Gastrocnemius medialis (tissue), 4 donors: ENCODE results near the gene ZNF365. TPM values are rescaled to one million over a fixed set of nuclear protein-coding genes. Genes with fewer than 3 reads are reported as not detected.

Experiments used
- ATAC-seq, 2 donors: fragments of 150-250 bp; one replicate each; pipeline ENCODE4 v1.9.1; 2016
- DNase-seq, 2 donors: peaks; one replicate each; pipeline ENCODE4 v3.0.0-alpha.2; 2019
- H3K27ac ChIP-seq, 4 donors: fragments of 200-600 bp; sonication (generic); 1 replicate in 1 of 4; 2 replicates in 3 of 4; pipeline ENCODE4 v1.5.1; 2016 to 2018; ENCODE audit warnings: mild to moderate bottlenecking in 2 of 4, moderate library complexity in 1 of 4
- H3K27me3 ChIP-seq, 3 donors: fragments of 200-600 bp; sonication (generic) in 2 of 3; 1 replicate in 1 of 3; 2 replicates in 2 of 3; pipeline versions ENCODE4 v1.5.1 to v1.6.0; 2016 to 2019; ENCODE audit warnings: mild to moderate bottlenecking in 1 of 3, moderate library complexity in 1 of 3
- H3K36me3 ChIP-seq, 2 donors: fragments of 200-600 bp; sonication (generic) in 1 of 2; one replicate each; pipeline ENCODE4 v1.5.1; 2017 to 2018
- H3K4me1 ChIP-seq, 2 donors: fragments of 200-600 bp; sonication (generic) in 1 of 2; one replicate each; pipeline ENCODE4 v1.5.1; 2016 to 2017; ENCODE audit warnings: mild to moderate bottlenecking in 2 of 2
- H3K4me3 ChIP-seq, 4 donors: fragments of 200-600 bp; sonication (generic) in 3 of 4; 1 replicate in 1 of 4; 2 replicates in 3 of 4; pipeline ENCODE4 v1.5.1; 2016 to 2019; ENCODE audit warnings: mild to moderate bottlenecking in 2 of 4
- H3K9me3 ChIP-seq, 3 donors: fragments of 200-600 bp; sonication (generic) in 2 of 3; 1 replicate in 1 of 3; 2 replicates in 2 of 3; pipeline ENCODE4 v1.5.1; 2016 to 2019
- POLR2A ChIP-seq, 2 donors: fragments of 450-650 bp; IDR thresholded peaks; one replicate each; pipeline ENCODE4 v1.6.1; 2017; ENCODE audit warnings: antibody characterized with exemption in 2 of 2, mild to moderate bottlenecking in 2 of 2, moderate library complexity in 2 of 2
- in situ Hi-C, 4 donors: fragments of 200-750 bp; cut with MboI; loops; one replicate each; pipeline versions ENCODE4 v1.15.0 to v1.8.0; 2017; ENCODE audit warnings: low sequenced_read_pairs in 4 of 4
- intact Hi-C: fragments of 100-400 bp; cut with DNase I; formaldehyde crosslinking; loops from one replicate; pipeline ENCODE4 v1.15.1; 2023; ENCODE audit warnings: low total_unique reads
- total RNA-seq, 4 donors: library from RNA; depleted of rRNA; stranded (reverse); fragments of >200 nt; gene quantifications; one replicate each; pipeline versions ENCODE4 v1.1.0 to v1.2.3, GENCODE V29; 2016
- TF ChIP-seq, protein P1 (sequence below), 5 experiments: fragments of 450-650 bp in 3 of 5; fragments of 200-600 bp in 2 of 5; sonication (generic) in 2 of 5; IDR thresholded peaks in 4 of 5; conservative IDR thresholded peaks in 1 of 5; 1 replicate in 4 of 5; 2 replicates in 1 of 5; pipeline ENCODE4 v1.5.1; 2016 to 2019; ENCODE audit warnings: antibody characterized with exemption in 5 of 5, mild to moderate bottlenecking in 3 of 5, moderate library complexity in 3 of 5

The ZNF365 gene
- total RNA-seq, 4 donors from 2014 or later = not detected

DNA sequence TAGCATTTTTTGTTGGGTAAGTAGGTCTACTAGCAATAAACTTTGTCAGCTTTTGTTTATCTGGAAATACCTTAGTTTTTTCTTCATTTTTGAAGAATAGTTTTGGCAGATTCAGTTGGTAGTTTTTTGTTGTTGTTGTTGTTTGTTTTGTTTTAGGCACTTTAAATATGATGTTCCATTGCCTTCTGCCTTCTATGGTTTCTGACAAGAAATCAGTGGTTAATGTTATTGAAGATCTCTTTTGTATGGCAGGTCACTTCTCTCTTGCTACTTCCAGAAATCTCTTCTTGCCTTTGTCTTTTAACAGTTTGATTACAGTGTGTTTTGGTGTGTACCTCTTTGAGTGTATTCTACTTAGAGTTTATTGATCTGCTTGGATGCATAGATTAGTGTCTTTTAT, 41.8 kb upstream of the ZNF365 start:
- no peaks in the 10 kb centered on the region for H3K36me3 ChIP-seq
- ATAC-seq (no peak), DNase-seq (no peak)
- H3K27me3 ChIP-seq = no peaks in the 10 kb centered on the region
- no peaks in the 10 kb centered on the region for H3K4me1 ChIP-seq
- TF ChIP-seq POLR2A (IDR thresholded peaks at IDR 0.05) = no peak
- TF ChIP-seq, protein P1, sequence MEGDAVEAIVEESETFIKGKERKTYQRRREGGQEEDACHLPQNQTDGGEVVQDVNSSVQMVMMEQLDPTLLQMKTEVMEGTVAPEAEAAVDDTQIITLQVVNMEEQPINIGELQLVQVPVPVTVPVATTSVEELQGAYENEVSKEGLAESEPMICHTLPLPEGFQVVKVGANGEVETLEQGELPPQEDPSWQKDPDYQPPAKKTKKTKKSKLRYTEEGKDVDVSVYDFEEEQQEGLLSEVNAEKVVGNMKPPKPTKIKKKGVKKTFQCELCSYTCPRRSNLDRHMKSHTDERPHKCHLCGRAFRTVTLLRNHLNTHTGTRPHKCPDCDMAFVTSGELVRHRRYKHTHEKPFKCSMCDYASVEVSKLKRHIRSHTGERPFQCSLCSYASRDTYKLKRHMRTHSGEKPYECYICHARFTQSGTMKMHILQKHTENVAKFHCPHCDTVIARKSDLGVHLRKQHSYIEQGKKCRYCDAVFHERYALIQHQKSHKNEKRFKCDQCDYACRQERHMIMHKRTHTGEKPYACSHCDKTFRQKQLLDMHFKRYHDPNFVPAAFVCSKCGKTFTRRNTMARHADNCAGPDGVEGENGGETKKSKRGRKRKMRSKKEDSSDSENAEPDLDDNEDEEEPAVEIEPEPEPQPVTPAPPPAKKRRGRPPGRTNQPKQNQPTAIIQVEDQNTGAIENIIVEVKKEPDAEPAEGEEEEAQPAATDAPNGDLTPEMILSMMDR (IDR thresholded peaks at IDR 0.05 in 4 of 5, conservative IDR thresholded peaks at IDR 0.05 in 1 of 5) = no peak
- H3K9me3 ChIP-seq = peaks cover 0 to 5% (median 0%) of the 10 kb centered on the region in 3 donors
- in situ Hi-C loops = no loop called here
- intact Hi-C loops = no loop called here
- no peak overlapping the region for H3K4me3 ChIP-seq
- no peak overlapping the region for H3K27ac ChIP-seq

DNA sequence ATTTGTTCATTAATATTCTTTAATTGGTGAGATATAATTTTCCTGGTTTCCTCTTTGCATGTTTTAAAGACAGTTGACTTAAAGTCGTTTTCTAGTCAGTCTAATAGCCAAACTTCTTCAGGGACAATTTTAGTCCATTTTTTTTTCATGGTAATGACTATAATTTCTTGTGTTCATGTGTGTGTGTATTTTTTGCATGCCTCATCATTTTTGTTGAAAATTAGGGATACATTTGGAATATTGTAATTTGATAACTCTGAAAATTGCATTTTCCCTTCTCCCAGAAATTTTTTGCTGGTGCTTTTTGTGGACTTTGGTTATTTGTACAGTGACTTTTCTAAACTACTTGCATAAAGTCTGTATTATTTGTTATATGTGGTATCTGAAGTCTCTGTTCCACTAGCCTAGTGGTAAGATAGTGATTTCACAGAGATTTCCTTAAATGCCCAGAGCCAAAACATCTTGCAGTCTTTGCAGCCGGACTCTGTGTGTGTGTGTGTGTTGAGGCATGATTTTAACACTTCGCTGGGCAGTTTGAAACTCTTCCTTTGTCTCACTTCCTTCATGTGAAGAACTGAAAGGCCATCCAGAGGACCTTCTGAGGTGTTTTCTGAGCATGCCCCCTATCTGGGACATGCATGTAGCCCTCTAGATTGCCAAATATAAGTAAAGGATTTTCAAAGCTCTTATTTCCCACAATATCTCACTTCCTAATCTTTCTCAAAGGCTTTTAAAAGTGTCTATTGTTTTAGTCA, 40.9 kb upstream of the ZNF365 start:
- in situ Hi-C loops = no loop called here
- Histone ChIP-seq H3K36me3 (no peaks in the 10 kb centered on the region), H3K4me3 (no peak overlapping the region), H3K27me3 (no peaks in the 10 kb centered on the region), H3K27ac (no peak overlapping the region), H3K4me1 (no peaks in the 10 kb centered on the region), H3K9me3 (peaks cover 0 to 5% (median 0%) of the 10 kb centered on the region in 3 donors)
- ATAC-seq (no peak), DNase-seq (no peak)
- TF ChIP-seq, protein P1 (IDR thresholded peaks at IDR 0.05 in 4 of 5, conservative IDR thresholded peaks at IDR 0.05 in 1 of 5) = no peak
- TF ChIP-seq POLR2A (IDR thresholded peaks at IDR 0.05) = no peak
- intact Hi-C loops = no loop called here

DNA sequence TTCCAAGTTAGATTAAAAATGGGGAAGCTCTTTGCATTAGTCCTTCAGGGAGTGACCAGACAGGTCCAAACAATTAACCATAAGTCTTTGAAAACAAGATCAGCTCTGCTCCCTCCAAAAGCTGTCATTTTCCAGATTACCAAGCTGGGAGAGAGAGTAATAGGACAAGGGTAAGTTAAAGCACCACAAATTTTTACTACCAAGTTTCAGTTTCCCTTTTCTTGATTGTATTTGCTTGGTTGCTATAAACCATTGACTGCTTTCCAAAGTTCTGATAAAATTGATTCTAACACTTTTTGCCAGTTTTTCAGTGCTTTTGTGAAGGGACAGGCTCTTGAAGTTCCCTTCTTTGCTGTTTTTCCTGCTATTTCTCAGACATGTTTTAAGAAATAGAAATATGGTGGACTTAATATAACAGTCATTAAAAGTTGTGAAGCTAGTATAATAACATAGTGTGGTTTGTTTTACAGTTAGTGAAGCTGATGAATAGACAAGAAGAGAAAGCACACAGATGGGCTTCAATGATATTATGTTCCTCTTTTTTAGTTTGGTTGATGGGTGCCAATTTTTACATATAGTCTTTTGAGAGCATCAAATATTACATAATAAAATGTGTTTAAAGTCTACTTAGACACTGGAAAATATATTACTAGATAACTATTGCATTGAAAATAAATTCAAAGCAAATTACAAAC, 40.0 kb upstream of the ZNF365 start:
- TF ChIP-seq, protein P1 (IDR thresholded peaks at IDR 0.05 in 4 of 5, conservative IDR thresholded peaks at IDR 0.05 in 1 of 5) = no peak
- TF ChIP-seq POLR2A (IDR thresholded peaks at IDR 0.05) = no peak
- Histone ChIP-seq H3K36me3 (no peaks in the 10 kb centered on the region), H3K4me3 (no peak overlapping the region), H3K27me3 (no peaks in the 10 kb centered on the region), H3K4me1 (no peaks in the 10 kb centered on the region), H3K9me3 (peaks cover 0 to 5% (median 0%) of the 10 kb centered on the region in 3 donors), H3K27ac (no peak overlapping the region)
- no peak for DNase-seq
- ATAC-seq = no peak
- in situ Hi-C loops (no loop called here), intact Hi-C loops (no loop called here)

DNA sequence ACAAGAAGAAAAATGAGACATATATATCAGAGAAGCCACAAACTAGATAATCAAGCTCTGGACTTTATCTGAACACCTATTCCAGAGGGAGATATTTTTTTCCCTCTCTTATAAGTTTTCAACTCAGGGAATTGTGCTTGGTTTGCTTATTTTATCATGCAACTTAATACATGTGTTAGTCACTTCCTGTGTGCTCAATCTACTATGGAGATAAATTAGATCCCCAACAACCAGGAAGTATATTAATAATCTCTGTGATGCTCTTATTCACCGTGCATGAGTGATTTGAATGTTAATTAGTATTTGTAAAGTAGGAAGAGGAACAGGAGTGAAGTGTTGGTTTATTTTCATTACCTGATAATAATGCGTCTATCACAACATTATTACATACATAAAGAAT, 38.8 kb upstream of the ZNF365 start:
- Histone ChIP-seq H3K27me3 (no peaks in the 10 kb centered on the region), H3K9me3 (peaks cover 0 to 5% (median 0%) of the 10 kb centered on the region in 3 donors), H3K27ac (no peak overlapping the region), H3K36me3 (no peaks in the 10 kb centered on the region), H3K4me3 (no peak overlapping the region), H3K4me1 (no peaks in the 10 kb centered on the region)
- TF ChIP-seq POLR2A (IDR thresholded peaks at IDR 0.05) = no peak
- TF ChIP-seq, protein P1 (IDR thresholded peaks at IDR 0.05 in 4 of 5, conservative IDR thresholded peaks at IDR 0.05 in 1 of 5) = no peak
- intact Hi-C loops = no loop called here
- ATAC-seq (no peak), DNase-seq (no peak)
- in situ Hi-C loops = no loop called here
